SW 1271 (cell line): ENCODE results near the gene KRTAP5-6.

ENCODE experiments used
- DNase-seq, 2 experiments: peaks; one replicate each; lab custom pipeline; 2025; lab: John Stamatoyannopoulos, UW

The KRTAP5-6 gene

DNA sequence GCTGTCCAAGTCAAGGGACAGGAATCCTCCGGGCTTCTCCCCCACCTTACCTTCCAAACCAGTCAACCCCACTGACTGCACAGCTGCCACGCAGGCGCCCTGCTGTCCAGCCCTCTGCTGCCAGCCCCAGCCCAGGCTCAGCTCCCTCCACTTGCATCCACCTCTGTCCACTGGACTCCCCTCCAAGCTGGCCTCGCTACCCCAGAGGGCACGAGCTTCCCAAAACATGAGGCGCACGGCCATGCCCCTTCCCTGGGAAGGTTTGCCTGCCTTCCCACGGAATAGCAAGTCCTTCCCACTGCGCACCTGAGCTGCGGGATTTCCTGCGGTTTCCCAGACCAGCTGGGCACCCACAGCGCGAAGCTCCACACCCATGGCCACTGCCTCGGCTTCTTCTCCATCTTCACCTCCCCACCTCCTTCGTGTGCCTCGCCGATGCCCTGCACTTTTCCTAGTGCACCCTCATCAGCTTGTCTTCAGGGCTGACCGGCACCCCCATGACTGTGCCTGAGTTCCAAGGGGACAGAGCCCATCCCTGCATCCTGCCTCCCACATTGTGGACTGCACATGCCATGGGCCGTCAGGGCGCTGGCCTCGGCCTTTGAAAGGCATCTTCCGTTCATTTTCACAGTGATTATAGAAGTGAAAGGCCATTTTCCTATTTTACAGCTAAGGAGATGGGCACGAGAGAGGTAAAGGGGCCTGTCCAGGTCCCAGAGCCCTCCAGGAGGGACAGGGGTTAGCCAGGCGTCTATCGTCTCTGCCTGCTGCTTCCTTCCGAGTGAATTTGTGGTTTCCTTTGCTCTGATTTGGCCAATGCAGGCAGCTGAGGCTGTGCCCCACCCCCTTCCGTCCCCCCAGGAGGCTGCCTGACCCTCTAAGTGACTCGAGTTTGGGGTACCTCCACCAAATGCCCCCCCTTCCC is 37.0 kb downstream of the KRTAP5-6 start:
- no peak for DNase-seq

GRCh38 chr11:1734641-1735081 is 37.7 kb downstream of the KRTAP5-6 start:
- no peak for DNase-seq

DNA sequence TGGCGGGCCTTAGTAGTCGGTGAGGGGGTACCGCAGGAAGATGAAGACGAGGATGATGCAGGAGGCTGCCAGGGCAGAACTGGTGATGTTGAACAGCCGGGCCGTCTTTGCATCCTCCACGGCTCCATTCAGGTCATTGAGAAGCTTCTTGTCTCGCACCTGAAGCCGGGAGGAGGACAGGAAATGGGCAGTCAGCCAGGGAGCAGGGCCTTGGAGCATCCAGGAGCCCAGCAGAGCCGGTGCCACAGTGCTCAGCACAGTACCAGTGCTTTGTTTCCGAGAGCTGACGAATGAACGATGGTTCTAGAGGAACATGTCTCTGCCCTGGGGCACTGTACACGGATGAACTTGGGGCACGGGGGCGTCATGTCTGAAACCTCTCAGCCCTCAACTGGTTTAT is 38.3 kb downstream of the KRTAP5-6 start:
- DNase-seq: no peak

- no peak for DNase-seq
These were observed 39.5 kb downstream of the KRTAP5-6 start for GRCh38 chr11:1736447-1736992.

- DNase-seq: no peak
These were observed 40.2 kb downstream of the KRTAP5-6 start for GRCh38 chr11:1737080-1737757.

GRCh38 chr11:1738380-1738779 is 41.4 kb downstream of the KRTAP5-6 start:
- no peak for DNase-seq

DNA sequence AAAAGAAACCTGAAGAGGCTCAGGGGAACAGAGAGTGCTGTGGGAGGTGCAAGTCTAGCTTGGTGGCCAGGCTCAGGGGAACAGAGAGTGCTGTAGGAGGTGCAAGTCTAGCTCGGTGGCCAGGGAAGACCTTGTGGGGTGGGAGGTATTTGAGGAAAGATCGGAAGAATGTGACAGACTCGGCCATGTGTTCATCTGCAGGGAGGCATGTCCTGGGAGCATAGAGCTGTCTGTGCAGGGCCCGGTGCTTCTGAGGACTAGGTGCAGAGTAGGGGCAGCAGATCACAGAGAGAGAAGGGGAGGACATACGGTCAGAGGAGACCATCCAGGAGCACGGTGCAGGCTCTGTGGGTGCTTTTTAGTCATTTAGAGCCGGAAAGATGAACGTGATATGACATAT is 42.6 kb downstream of the KRTAP5-6 start:
- DNase-seq: no peak

GRCh38 chr11:1740786-1741530 is 44.0 kb downstream of the KRTAP5-6 start:
- no peak for DNase-seq

- DNase-seq: no peak
These were observed 44.7 kb downstream of the KRTAP5-6 start for GRCh38 chr11:1741741-1742140.

DNA sequence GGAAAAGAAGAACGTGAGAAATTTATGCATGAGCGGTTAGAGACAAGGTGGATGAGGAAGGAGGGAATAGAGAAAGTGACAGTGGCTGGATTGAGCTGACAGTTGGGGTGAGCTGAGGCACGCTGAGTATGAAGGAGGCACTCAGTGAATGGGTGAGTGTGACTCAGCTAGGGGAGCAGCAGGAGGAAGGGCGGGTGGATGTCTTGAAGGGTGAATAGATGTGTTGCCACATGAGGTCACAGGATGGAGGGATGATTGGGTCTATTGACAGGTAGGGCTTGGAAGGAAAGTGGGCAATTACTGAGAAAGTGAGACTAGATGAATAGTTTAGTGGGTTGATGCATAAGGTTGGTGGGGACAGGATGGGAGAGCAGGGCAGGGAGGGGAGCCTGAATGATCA is 45.4 kb downstream of the KRTAP5-6 start:
- no peak for DNase-seq

DNA sequence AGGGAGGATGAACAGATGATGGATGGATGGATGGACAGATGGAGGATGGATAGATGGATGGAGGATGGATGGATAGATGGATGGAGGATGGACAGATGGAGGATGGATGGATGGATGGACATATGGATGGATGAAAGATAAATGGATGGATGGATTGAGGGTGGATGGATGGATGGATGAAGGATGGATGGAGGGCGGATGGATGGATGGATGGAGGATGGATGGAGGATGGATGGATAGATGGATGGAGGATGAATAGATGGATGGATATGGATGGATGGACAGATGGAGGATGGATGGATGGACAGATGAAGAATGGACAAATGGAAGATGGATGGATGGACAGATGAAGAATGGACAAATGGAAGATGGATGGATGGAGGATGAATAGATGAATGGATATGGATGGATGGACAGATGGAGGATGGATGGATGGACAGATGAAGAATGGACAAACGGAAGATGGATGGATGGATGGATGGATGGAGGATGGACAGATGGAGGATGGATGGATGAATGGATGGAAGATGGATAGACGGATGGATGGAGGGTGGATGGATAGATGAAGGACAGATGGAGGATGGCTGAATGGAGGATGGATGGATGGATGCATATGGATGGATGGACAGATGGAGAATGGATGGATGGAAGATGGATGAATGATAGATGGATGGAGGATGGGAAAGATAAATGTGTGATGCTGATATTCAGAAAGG is 46.0 kb downstream of the KRTAP5-6 start:
- no peak for DNase-seq

- DNase-seq: no peak
These were observed 46.7 kb downstream of the KRTAP5-6 start for GRCh38 chr11:1743585-1744136.

DNA sequence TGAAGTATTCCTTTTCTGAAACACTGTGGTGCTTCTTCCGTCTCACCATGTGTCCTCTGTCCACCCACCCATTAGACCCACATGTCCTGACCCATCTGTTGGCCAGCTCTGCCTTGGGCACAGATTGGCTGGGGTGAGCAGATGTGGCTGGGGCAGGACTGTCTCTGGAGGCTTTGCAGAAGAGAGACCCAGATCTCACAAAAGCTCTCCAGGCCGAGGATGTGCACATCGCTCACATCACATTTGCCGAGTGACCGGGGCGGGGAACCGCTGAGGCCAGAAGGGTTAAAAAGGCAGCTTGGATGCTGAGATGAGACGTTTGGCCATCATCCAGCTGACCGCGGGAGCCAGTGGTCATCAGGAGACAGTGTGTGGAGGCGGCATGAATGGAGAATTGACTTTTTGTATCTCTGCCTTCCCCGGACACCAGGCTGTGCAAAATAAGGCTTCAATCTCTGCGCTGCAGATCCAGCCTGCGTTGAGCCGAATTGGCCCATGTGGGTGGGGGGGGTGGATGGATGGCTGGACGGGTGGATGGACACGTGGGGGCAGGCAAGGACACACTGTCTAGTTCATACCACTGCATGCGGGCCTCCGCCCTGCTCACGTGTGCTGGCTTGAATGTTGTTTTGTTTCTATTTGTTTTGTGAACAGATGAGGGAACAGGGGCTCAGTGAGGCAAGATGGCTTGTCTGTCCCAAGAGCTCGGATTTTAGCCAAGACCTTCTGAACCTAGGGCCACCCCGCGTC is 47.3 kb downstream of the KRTAP5-6 start:
- DNase-seq: no peak

GRCh38 chr11:1744891-1745700 is 48.1 kb downstream of the KRTAP5-6 start:
- DNase-seq: no peak

DNA sequence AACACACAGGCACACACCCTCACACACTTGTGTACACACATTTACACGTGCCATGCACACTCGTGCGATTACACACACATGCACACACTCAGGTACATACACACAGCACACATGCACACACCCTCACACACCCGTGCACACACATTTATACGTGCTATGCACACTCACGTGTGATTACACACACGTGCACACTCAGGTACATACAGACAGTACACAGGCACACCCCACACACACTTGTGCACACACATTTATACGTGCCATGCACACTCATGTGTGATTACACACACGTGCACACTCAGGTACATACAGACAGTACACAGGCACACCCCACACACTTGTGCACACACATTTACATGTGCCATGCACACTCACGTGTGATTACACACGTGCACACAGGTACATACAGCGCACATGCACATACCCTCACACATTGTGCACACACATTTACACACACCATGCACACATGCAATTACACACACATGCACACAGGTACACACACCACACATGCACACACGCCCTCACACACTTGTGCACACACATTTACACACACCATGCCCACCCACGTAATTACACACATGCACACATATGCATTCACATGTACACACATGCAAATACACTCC is 48.8 kb downstream of the KRTAP5-6 start:
- DNase-seq: no peak

GRCh38 chr11:1746511-1746931 is 49.5 kb downstream of the KRTAP5-6 start:
- DNase-seq: no peak

- DNase-seq: no peak
These were observed 50.2 kb downstream of the KRTAP5-6 start for GRCh38 chr11:1746956-1747752.
